Fibroblast of the aortic adventitia (primary cell): ENCODE data around the gene ISG20L2. TPM values are rescaled to one million over a fixed set of nuclear protein-coding genes. Genes with fewer than 3 reads are reported as not detected.

ENCODE experiments used
- DNase-seq: peaks from one replicate; pipeline ENCODE4 v3.0.0-alpha.2; 2010; ENCODE audit warnings: low read depth
- H3K4me3 ChIP-seq: 2 replicates; pipeline ENCODE4 v1.5.1; 2011; ENCODE audit warnings: low read depth, mild to moderate bottlenecking, control low read depth, low read length, moderate library complexity
- total RNA-seq: library from RNA; depleted of rRNA; stranded (reverse); fragments of >200 nt; gene quantifications from 2 replicates; pipeline ENCODE4 v1.2.3, GENCODE V29; 2012; ENCODE audit warnings: low replicate concordance
- TF ChIP-seq, protein P1 (sequence below): IDR thresholded peaks from 2 replicates; pipeline ENCODE4 v1.5.1; 2011; ENCODE audit warnings: mild to moderate bottlenecking, low read length, control low read depth, inconsistent platforms; ENCODE audit not compliant: insufficient read depth

Gene ISG20L2
- total RNA-seq, 1 donor = 27.4 TPM

DNA sequence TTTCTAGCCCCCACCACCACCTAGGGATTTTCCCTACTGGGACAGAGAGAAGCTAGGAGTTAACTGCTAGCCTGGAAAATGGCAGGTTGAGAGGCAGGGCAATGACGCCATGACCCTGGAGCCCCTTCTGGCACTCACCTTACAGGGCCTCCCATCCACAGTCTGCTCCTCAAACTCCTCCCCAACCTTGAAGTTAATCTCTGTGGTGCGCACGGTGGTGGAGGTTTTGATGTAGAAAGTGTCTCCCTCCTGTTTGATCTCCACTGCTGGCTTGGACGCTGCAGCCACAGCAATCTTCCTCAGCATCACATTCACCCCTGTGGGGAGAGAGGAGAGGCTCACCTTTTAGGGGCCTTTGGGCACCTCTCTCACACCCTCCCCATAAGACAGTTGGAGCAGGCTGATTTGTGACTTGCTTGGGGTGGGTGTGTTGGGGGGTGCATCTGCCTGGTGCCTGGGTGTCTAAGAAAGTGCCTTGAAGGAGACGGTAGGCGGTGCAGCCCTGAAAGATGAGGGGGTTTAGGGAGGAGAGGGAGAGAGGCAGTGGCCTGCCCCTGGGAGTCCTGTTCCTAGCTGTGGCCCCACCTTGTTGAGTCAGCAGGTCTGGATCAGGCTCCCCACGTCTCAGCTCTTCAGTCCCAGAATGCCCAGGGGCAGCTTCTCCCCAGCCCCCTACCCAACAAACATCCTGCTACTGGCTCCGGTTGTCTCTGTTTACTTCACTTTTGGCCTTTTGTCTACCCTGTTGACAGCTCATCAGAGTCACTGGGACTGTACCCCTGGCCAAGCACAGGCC is 27.6 kb downstream of the ISG20L2 start:
- TF ChIP-seq, protein P1, sequence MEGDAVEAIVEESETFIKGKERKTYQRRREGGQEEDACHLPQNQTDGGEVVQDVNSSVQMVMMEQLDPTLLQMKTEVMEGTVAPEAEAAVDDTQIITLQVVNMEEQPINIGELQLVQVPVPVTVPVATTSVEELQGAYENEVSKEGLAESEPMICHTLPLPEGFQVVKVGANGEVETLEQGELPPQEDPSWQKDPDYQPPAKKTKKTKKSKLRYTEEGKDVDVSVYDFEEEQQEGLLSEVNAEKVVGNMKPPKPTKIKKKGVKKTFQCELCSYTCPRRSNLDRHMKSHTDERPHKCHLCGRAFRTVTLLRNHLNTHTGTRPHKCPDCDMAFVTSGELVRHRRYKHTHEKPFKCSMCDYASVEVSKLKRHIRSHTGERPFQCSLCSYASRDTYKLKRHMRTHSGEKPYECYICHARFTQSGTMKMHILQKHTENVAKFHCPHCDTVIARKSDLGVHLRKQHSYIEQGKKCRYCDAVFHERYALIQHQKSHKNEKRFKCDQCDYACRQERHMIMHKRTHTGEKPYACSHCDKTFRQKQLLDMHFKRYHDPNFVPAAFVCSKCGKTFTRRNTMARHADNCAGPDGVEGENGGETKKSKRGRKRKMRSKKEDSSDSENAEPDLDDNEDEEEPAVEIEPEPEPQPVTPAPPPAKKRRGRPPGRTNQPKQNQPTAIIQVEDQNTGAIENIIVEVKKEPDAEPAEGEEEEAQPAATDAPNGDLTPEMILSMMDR = no peak
- DNase-seq = no peak
- H3K4me3 ChIP-seq = no peak overlapping the region

DNA sequence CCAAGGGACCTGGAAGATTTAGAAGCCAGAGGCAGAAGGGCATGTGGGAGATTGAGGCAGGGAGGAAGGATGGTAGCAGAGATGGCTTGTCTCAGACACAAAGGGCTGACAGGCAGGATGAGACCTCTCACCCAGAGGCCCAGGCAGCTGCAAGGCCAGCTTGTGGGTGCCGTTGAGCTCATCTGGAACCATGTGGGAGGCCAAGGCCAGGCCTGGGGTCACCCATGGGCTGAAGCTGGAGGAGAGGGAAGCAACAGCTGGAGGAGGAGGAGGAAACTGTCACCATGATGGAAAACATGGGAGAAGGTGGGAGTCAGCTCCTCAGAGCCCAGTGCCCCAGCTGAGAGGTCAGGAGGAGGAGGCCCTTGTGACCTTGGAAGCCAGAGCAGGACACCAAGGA is 29.6 kb downstream of the ISG20L2 start:
- TF ChIP-seq, protein P1 = no peak
- H3K4me3 ChIP-seq = no peak overlapping the region
- no peak for DNase-seq

DNA sequence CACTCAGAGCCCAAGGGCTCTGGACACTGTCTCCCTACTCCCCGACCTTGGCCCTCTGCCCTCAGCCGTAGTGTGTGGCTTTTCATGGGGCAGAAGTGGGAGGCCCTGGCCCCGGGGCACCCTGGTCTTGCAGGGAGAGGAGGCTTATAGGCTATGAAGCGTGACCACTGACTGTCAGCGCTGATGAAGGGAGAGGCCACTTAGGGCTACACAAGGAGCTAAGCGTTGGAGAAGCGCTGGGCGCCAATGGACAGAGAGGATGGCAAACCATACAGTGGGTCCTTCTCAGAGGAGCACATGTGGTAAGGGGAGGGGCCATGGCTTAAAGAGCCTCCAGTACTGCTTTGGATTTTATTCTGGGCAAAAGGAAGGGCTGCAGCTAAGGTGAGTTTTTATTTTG is 31.1 kb downstream of the ISG20L2 start:
- no peak for DNase-seq
- no peak overlapping the region for H3K4me3 ChIP-seq
- TF ChIP-seq, protein P1 = no peak

DNA sequence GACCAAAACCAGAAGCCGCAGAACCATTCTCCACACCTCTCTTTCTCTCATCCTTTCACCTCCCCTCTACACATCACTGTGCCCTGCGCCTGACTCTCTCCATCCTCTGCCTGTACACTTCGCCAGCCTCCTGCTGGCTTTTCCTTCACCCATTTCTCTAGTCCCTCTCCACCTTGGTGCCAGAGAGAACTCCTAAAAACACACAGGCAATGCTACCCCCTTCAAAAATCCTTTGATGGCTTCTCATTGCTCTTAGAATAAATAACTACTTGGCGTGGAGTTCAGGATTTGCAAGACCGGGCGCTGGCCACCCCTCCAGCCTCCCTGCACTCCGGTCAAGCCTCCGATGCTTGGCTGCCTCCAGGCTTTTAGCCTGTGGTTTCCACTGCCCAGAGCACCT is 31.8 kb downstream of the ISG20L2 start:
- no peak overlapping the region for H3K4me3 ChIP-seq
- TF ChIP-seq, protein P1 = no peak
- no peak for DNase-seq

DNA sequence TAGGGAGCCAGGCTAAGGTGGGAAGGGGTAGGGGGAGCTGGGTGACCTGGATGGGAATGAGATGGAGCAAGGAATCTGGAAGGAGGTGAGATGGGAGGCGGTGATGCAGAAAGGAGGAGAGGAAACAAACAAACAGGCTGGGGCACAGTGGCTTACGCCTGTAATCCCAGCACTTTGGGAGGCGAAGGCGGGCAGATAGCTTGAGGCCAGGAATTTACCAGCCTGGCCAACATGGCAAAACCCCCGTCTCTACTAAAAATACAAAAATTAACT is 33.9 kb downstream of the ISG20L2 start:
- no peak for DNase-seq
- TF ChIP-seq, protein P1 = no peak
- no peak overlapping the region for H3K4me3 ChIP-seq

DNA sequence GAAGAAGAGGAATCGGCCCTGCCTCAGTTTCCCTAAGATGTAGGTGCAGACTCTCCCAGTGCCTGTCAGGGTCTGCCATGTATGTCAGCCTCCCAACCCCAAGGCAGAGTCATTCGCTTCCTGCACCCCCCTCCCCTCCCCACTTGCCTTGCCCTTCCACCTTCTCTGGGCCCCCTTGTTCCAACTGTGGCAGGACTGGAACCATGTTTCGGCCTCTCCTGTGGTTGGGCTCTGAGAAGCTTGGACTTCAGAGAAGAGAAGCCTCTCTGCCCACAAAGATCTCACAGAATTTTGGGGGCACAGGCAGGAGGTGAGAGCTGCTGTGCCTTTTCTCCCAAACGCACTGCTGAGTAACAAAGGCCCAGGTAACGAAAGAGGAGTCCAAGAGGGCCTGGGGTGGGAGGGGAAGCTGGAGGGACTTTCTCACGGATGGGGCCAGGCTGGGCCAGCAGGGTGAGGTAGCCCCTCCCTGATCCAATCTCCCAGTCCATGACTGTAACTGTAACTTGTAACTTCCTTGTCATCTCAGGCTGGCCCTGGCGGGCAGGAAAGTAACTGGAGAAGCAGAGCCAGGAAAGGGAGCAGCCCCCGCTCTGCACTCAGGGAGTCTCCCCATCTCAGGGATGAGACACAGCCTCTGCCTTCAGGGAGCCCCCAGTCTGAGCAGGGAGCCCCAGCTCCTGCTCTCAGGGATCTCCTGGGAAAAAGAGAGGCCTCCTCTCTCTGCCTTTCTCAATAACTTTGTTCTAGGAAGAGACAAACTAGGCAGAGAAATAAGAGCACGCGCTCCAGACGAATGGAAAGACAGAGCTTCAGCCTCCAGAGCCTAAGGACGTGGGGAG is 34.5 kb downstream of the ISG20L2 start:
- H3K4me3 ChIP-seq = no peak overlapping the region
- TF ChIP-seq, protein P1 = no peak
- DNase-seq = no peak
